Stimulated activated memory B cell treated with anti-CD40 and anti-IgM and Interleukin-4, amounts not matched to agents 10 μg/mL and 1 μg/mL and 100 μg/mL, for 72 hours (primary cell): ENCODE data around the gene COL18A1.
"Not testable (repeated sequence)": the region's sequence is repeated elsewhere in the genome, so short reads cannot be mapped to it uniquely, and the experiment has no call there.

Source experiments
- ATAC-seq: fragments of 150-1000 bp; cut with Tn5 transposase; 2 replicates; pipeline ENCODE4 v1.10.0; 2021
- H3K27ac Mint-ChIP-seq: one replicate; pipeline ENCODE4 v1.8.0; 2022; ENCODE audit warnings: mild to moderate bottlenecking, mixed read lengths
- H3K27me3 Mint-ChIP-seq: one replicate; pipeline ENCODE4 v1.8.0; 2022; ENCODE audit warnings: mixed read lengths
- H3K36me3 Mint-ChIP-seq: one replicate; pipeline ENCODE4 v1.8.0; 2022; ENCODE audit warnings: mixed read lengths
- H3K4me1 Mint-ChIP-seq: one replicate; pipeline ENCODE4 v1.8.0; 2022; ENCODE audit warnings: mixed read lengths
- H3K4me3 Mint-ChIP-seq: one replicate; pipeline ENCODE4 v1.8.0; 2022; ENCODE audit warnings: mild to moderate bottlenecking, moderate library complexity, mixed read lengths
- H3K9me3 Mint-ChIP-seq: one replicate; pipeline ENCODE4 v1.8.0; 2022; ENCODE audit warnings: mixed read lengths

COL18A1 gene

DNA sequence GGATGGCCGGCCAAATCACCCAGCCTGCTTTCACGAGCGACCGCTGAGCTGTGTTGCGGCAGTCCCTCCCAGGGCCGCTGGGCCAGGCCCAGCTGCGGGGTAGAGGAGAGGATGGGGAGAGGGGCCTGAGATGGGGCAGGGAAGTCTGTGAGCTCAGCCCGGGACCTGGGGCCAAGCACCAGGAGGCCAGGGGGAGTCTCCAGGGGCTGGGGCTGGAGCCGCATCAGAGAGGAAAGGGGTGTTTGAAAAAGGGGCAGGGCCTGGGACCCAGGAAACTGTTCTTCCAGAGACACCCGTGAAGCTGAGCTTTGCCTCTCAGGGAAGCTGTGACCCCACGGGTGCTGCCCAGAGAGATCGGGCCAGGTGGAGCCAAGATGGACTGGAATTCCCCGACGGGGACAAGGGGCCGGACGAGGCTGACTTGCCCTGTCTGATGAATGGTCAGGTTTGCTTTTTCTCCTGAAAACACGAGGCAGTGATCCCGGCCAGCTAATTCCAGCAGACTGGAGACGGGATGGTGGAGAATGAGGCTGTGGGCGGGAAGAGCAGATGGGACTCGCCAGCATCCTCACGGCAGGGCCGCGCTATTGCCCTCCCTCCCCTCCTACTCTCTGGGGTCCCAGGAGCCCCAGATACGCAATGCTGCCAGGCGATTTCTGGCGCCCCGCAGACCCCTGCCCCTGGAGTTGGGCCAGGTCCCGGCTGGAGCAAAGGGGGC, 40.3 kb upstream of the COL18A1 start:
- Mint-ChIP-seq H3K4me1 (peaks cover 8% of the 10 kb centered on the region), H3K36me3 (no peaks in the 10 kb centered on the region), H3K27ac (no peak overlapping the region), H3K4me3 (no peak overlapping the region), H3K9me3 (no peaks in the 10 kb centered on the region), H3K27me3 (peaks cover 60% of the 10 kb centered on the region)
- ATAC-seq, result no peak

GRCh38 chr21:45365186-45365607, 39.8 kb upstream of the COL18A1 start:
- H3K4me1 Mint-ChIP-seq, result peaks cover 8% of the 10 kb centered on the region
- H3K4me3 Mint-ChIP-seq, result no peak overlapping the region
- no peaks in the 10 kb centered on the region for H3K36me3 Mint-ChIP-seq
- H3K27ac Mint-ChIP-seq, result no peak overlapping the region
- ATAC-seq, result no peak
- H3K27me3 Mint-ChIP-seq, result peaks cover 65% of the 10 kb centered on the region
- no peaks in the 10 kb centered on the region for H3K9me3 Mint-ChIP-seq

DNA sequence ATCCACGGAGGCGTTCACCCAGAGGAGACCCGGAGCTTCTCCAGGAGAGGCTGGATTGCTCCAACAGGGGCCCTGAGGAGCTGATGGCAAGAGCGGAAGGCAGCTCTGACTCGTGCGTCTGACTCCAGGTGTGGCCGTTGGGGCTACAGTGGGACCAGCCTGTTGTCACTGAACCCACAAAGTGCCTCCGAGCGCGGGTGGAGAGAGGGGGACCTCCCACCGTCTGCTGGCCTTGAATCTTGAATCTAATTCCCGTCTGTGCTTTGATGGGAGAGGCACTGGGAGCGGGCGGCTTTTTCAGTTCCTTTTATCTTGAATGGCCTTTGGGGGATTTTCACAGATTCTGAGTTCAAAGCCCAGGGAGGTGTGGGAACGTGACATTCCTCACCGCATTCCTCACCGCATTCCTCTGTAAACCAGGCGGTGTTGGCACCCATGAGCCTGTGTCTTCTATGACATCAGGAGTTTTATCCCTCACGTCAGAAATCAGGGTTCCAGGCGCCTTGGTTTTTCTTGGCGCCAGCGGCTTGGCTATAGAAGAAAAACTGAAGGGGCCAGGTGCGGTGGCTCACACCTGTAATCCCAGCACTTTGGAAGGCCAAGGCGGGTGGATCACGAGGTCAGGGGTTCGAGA, 39.2 kb upstream of the COL18A1 start:
- H3K9me3 Mint-ChIP-seq, result no peaks in the 10 kb centered on the region
- peaks cover 66% of the 10 kb centered on the region for H3K27me3 Mint-ChIP-seq
- H3K27ac Mint-ChIP-seq, result no peak overlapping the region
- no peaks in the 10 kb centered on the region for H3K36me3 Mint-ChIP-seq
- ATAC-seq, result no peak
- H3K4me3 Mint-ChIP-seq, result no peak overlapping the region
- peaks cover 8% of the 10 kb centered on the region for H3K4me1 Mint-ChIP-seq

DNA sequence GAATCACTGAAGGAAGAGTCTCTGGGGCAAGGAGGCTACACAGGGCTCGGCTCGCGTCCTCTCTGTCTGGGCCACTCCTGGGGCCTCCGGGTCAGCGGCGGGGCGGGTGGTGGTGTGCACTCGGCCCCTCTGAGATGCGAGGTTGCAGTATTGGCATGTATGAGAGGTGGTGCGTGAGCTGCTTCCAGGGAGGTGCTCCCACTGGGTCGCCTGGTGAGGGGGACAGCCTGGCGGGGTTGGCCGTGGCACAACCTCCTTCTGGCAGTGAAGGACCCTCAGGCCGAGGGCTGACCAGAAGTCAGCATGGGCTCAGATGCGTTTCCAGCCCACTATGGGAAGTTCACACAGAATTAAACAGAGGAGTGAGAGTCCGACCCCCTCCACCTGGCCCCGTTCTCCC, 38.5 kb upstream of the COL18A1 start:
- Mint-ChIP-seq H3K27ac (no peak overlapping the region), H3K4me3 (no peak overlapping the region), H3K36me3 (no peaks in the 10 kb centered on the region), H3K27me3 (peaks cover 68% of the 10 kb centered on the region), H3K4me1 (peaks cover 8% of the 10 kb centered on the region), H3K9me3 (no peaks in the 10 kb centered on the region)
- no peak for ATAC-seq

GRCh38 chr21:45366931-45367401, 38.0 kb upstream of the COL18A1 start:
- Mint-ChIP-seq H3K36me3 (no peaks in the 10 kb centered on the region), H3K4me3 (no peak overlapping the region), H3K27me3 (peaks cover 69% of the 10 kb centered on the region), H3K4me1 (peaks cover 8% of the 10 kb centered on the region), H3K9me3 (no peaks in the 10 kb centered on the region), H3K27ac (no peak overlapping the region)
- ATAC-seq, result no peak

- H3K4me3 Mint-ChIP-seq, result no peak overlapping the region
- H3K9me3 Mint-ChIP-seq, result no peaks in the 10 kb centered on the region
- H3K27me3 Mint-ChIP-seq, result peaks cover 65% of the 10 kb centered on the region
- H3K4me1 Mint-ChIP-seq, result peaks cover 8% of the 10 kb centered on the region
- no peak for ATAC-seq
- H3K36me3 Mint-ChIP-seq, result no peaks in the 10 kb centered on the region
- H3K27ac Mint-ChIP-seq, result no peak overlapping the region
Measured at GRCh38 chr21:45367402-45368351, 37.3 kb upstream of the COL18A1 start.

- ATAC-seq, H3K9me3 Mint-ChIP-seq, H3K4me3 Mint-ChIP-seq, H3K27ac Mint-ChIP-seq, H3K4me1 Mint-ChIP-seq, H3K36me3 Mint-ChIP-seq: not testable (repeated sequence)
- H3K27me3 Mint-ChIP-seq, result peaks cover 63% of the 10 kb centered on the region
Measured at GRCh38 chr21:45369018-45369417, 35.9 kb upstream of the COL18A1 start.

DNA sequence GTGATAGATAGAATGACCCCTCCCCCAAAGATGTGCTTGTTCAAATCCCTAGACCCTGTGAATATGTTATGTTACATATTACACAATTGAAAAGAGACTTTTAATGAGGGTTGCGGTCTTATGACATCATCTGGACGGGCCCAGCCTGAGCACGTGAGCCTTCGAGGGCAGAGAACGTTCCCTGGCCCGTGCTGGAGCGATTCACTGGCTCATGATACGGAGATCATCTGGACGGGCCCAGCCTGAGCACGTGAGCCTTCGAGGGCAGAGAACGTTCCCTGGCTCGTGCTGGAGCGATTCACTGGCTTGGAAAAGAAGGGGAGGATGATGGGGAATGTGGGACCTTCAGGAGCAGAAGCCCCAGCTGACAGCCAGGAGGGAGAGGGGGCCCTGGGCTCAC, 34.4 kb upstream of the COL18A1 start:
- H3K4me1 Mint-ChIP-seq, result no peaks in the 10 kb centered on the region
- no peak overlapping the region for H3K27ac Mint-ChIP-seq
- H3K4me3 Mint-ChIP-seq, result no peak overlapping the region
- peaks cover 56% of the 10 kb centered on the region for H3K27me3 Mint-ChIP-seq
- no peak for ATAC-seq
- no peaks in the 10 kb centered on the region for H3K9me3 Mint-ChIP-seq
- H3K36me3 Mint-ChIP-seq, result no peaks in the 10 kb centered on the region

- no peak for ATAC-seq
- Mint-ChIP-seq H3K4me1 (no peaks in the 10 kb centered on the region), H3K27me3 (peaks cover 53% of the 10 kb centered on the region), H3K27ac (no peak overlapping the region), H3K9me3 (no peaks in the 10 kb centered on the region), H3K36me3 (no peaks in the 10 kb centered on the region), H3K4me3 (no peak overlapping the region)
Measured at GRCh38 chr21:45371081-45371480, 33.9 kb upstream of the COL18A1 start.

GRCh38 chr21:45371655-45372054, 33.3 kb upstream of the COL18A1 start:
- no peak for ATAC-seq
- no peaks in the 10 kb centered on the region for H3K36me3 Mint-ChIP-seq
- H3K27me3 Mint-ChIP-seq, result peaks cover 47% of the 10 kb centered on the region
- no peak overlapping the region for H3K27ac Mint-ChIP-seq
- H3K4me1 Mint-ChIP-seq, result no peaks in the 10 kb centered on the region
- no peak overlapping the region for H3K4me3 Mint-ChIP-seq
- no peaks in the 10 kb centered on the region for H3K9me3 Mint-ChIP-seq

DNA sequence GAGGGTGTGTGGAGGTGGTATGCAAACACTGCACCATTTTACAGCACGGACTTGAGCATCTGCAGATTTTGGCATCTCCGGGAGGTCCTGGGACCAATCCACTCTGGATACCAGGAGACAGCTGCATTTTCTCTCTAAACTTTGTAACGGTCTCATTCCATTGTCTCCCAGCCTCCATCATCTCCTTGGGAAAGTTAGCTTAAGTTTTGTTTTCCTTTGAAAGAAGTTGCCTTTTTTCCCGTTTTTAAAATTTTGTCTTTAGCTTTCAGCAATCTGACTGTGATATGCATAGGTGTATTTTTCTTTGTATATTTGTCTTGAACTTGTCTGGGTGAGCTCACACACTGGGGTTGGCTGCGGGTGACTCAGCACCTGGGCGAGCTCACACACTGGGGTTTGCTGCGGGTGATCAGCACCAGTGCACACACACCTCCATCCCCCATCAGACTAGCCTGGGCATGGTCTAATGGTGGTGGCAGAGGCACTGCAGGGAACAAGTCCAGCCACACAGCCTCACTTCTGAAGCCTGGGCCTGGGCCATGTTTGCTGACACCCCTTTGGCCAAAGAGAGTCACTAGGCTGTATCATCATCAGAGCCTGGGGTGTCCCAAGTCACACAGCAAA, 32.1 kb upstream of the COL18A1 start:
- peaks cover 36% of the 10 kb centered on the region for H3K27me3 Mint-ChIP-seq
- H3K9me3 Mint-ChIP-seq, result peaks cover 3% of the 10 kb centered on the region
- H3K36me3 Mint-ChIP-seq, result no peaks in the 10 kb centered on the region
- no peak for ATAC-seq
- no peaks in the 10 kb centered on the region for H3K4me1 Mint-ChIP-seq
- H3K4me3 Mint-ChIP-seq, result no peak overlapping the region
- no peak overlapping the region for H3K27ac Mint-ChIP-seq

GRCh38 chr21:45373991-45374816, 30.8 kb upstream of the COL18A1 start:
- H3K36me3 Mint-ChIP-seq, result no peaks in the 10 kb centered on the region
- H3K4me1 Mint-ChIP-seq, result no peaks in the 10 kb centered on the region
- no peak overlapping the region for H3K4me3 Mint-ChIP-seq
- no peak overlapping the region for H3K27ac Mint-ChIP-seq
- H3K9me3 Mint-ChIP-seq, result peaks cover 3% of the 10 kb centered on the region
- peaks cover 41% of the 10 kb centered on the region for H3K27me3 Mint-ChIP-seq
- no peak for ATAC-seq

DNA sequence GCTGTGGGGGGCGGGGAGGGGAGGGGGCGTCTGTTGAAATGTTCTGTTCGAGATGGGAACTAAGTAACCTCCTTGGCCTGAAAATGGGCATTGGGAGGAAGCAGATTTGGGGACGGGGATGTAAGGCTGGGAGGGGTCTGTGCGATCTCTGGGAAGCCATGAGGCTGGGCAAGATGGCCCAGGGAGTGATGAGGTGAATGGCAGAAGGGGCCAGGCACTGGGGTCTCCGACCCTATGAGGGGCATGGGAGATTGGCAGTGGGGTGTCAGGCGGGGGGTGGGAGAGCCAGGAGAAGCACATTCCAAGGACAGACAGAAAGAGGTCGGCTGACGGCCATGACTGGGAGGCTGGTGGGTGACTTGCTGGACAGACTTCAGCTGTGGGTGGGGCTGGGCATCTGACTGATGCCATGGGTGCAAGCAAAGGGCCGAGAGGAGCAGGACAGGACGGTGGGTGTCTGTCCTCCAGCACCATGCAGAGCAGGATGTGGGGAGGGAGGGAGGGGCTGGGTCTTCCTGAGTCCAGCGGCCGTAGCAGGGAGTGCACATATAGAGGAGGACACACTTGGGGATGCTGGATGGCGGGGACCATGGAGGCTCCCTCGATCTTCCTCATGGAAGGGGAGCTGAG, 30.0 kb upstream of the COL18A1 start:
- Mint-ChIP-seq H3K4me3 (no peak overlapping the region), H3K9me3 (peaks cover 3% of the 10 kb centered on the region), H3K4me1 (no peaks in the 10 kb centered on the region), H3K27ac (no peak overlapping the region), H3K36me3 (no peaks in the 10 kb centered on the region), H3K27me3 (peaks cover 46% of the 10 kb centered on the region)
- ATAC-seq, result peak; percentile 17
